ENCODE measurements around the gene CD8B. TPM values are rescaled to one million over a fixed set of nuclear protein-coding genes. Genes with fewer than 3 reads are reported as not detected.
"Not testable (repeated sequence)": the region's sequence is repeated elsewhere in the genome, so short reads cannot be mapped to it uniquely, and the experiment has no call there.

Gene CD8B
- 9.1 and 10.0 TPM in 2 replicates for total RNA-seq (2022)
- percentile 31 among the genes with signal in this experiment for Bru-seq, nascent RNA
- BruChase-seq, experiment 1, labeled RNA remaining after a 2-hour chase, result percentile 31 among the genes with signal in this experiment
- percentile 37 among the genes with signal in this experiment for BruChase-seq, experiment 2, labeled RNA remaining after a 6-hour chase
- long read RNA-seq, transcript CD8B-203 (6 exons, 1,417 nt), result major isoform, 21 of 23 reads
- long read RNA-seq, partial matches to known transcripts, result 1 of 23 reads
- long read RNA-seq, other reads (novel, unspliced or antisense), result 1 of 23 reads

DNA sequence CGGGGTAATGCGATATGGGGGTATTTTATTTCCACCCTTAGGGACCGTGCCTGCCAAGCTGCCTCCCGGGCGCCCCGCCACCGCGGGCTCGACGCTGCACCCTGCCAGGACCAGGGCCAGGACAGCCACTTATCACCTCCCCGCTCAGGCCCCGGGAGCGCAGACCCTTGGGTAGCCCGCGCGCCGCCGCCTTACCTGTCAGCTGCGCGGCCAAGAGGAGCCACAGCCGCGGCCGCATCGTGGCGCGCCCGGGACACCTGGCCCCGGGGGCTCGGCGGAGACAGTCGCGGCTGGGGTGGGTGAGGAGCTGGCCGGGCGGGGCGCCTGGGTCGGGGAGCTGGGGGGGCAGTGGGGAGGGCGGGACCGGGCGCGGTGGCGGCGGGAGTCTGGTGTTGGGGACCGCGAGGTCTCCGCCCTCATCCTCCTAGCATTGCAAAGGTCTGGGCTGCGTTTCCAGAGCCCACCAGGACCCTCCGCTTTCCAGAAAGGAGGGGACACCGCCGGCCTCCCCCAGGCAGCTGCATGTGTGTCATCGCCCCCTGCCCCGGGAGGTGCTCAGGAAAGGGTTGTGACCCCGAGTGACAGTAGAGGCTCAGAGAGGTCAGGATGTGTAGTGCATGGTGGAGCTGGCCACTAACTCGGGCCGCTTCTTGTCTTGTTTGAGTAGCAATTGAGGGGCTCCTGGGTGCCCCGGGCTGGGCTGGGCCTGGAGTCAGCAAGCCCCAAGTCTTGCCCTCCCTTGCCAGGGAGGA lies at the start of gene CD8B:
CD8B (minus strand) TSS at position 259 of the 752 bp plus-strand sequence; CDS start at position 238, 21 bp downstream.
- H3K36me3 Mint-ChIP-seq (ENCODE audit: insufficient read depth, unreplicated experiment); H3K9me3 Mint-ChIP-seq (ENCODE audit: unreplicated experiment); H3K9me3 ChIP-seq; intact Hi-C loops (cut with micrococcal nuclease; ENCODE audit: unreplicated experiment); H3K36me3 ChIP-seq (ENCODE audit: control insufficient read depth, insufficient read depth, low read length); BruUV-seq (replicated peaks); H3K27me3 ChIP-seq (replicated peaks; ENCODE audit: control insufficient read depth, insufficient read depth, low read length); POLR2A ChIA-PET; CTCF ChIA-PET; H3K4me1 ChIP-seq; H3K4me1 Mint-ChIP-seq (ENCODE audit: low read depth, unreplicated experiment); H3K27me3 Mint-ChIP-seq (ENCODE audit: insufficient read depth, unreplicated experiment); DNase-seq: not testable (repeated sequence)
- peak within 1 kb of the TSS; percentile 63 for H3K4me3 Mint-ChIP-seq (ENCODE audit: unreplicated experiment)
- peak within 1 kb of the TSS; percentile 29 for H3K4me3 ChIP-seq (ENCODE audit: low read depth, low read length)
- peak within 1 kb of the TSS; percentile 28 for H3K27ac Mint-ChIP-seq (ENCODE audit: unreplicated experiment)

GRCh38 chr2:86905868-86906267 lies 44.2 kb upstream of the CD8B start:
- BruUV-seq (replicated peaks); H3K9me3 ChIP-seq; H3K27me3 Mint-ChIP-seq (ENCODE audit: insufficient read depth, unreplicated experiment); H3K36me3 Mint-ChIP-seq (ENCODE audit: insufficient read depth, unreplicated experiment); DNase-seq; H3K4me3 ChIP-seq (ENCODE audit: low read depth, low read length); H3K36me3 ChIP-seq (ENCODE audit: control insufficient read depth, insufficient read depth, low read length); H3K9me3 Mint-ChIP-seq (ENCODE audit: unreplicated experiment); H3K4me1 Mint-ChIP-seq (ENCODE audit: low read depth, unreplicated experiment); H3K4me3 Mint-ChIP-seq (ENCODE audit: unreplicated experiment); H3K4me1 ChIP-seq; H3K27me3 ChIP-seq (replicated peaks; ENCODE audit: control insufficient read depth, insufficient read depth, low read length); CTCF ChIA-PET; POLR2A ChIA-PET; H3K27ac Mint-ChIP-seq (ENCODE audit: unreplicated experiment); intact Hi-C loops (cut with micrococcal nuclease; ENCODE audit: unreplicated experiment): not testable (repeated sequence)

GRCh38 chr2:86900687-86901086 lies 39.0 kb upstream of the CD8B start:
- intact Hi-C loops (cut with micrococcal nuclease; ENCODE audit: unreplicated experiment); H3K36me3 Mint-ChIP-seq (ENCODE audit: insufficient read depth, unreplicated experiment); H3K27me3 ChIP-seq (replicated peaks; ENCODE audit: control insufficient read depth, insufficient read depth, low read length); H3K4me1 Mint-ChIP-seq (ENCODE audit: low read depth, unreplicated experiment); H3K9me3 Mint-ChIP-seq (ENCODE audit: unreplicated experiment); H3K27ac Mint-ChIP-seq (ENCODE audit: unreplicated experiment); H3K27me3 Mint-ChIP-seq (ENCODE audit: insufficient read depth, unreplicated experiment); H3K9me3 ChIP-seq; POLR2A ChIA-PET; H3K4me1 ChIP-seq; H3K36me3 ChIP-seq (ENCODE audit: control insufficient read depth, insufficient read depth, low read length); H3K4me3 Mint-ChIP-seq (ENCODE audit: unreplicated experiment); BruUV-seq (replicated peaks); CTCF ChIA-PET; H3K4me3 ChIP-seq (ENCODE audit: low read depth, low read length): not testable (repeated sequence)
- peak; percentile 42 to 46 for DNase-seq
- peak in 1 of 2 experiments; percentile 34 for TF ChIP-seq CTCF (IDR thresholded peaks at IDR 0.05; ENCODE audit: insufficient read depth in 1 of 2, low read depth in 1 of 2, low read length in 1 of 2, severe bottlenecking in 1 of 2, unreplicated experiment in 1 of 2)

- H3K27me3 ChIP-seq (replicated peaks; ENCODE audit: control insufficient read depth, insufficient read depth, low read length); POLR2A ChIA-PET; H3K4me3 ChIP-seq (ENCODE audit: low read depth, low read length); H3K27ac Mint-ChIP-seq (ENCODE audit: unreplicated experiment); H3K4me3 Mint-ChIP-seq (ENCODE audit: unreplicated experiment); CTCF ChIA-PET; H3K36me3 Mint-ChIP-seq (ENCODE audit: insufficient read depth, unreplicated experiment); H3K9me3 ChIP-seq; intact Hi-C loops (cut with micrococcal nuclease; ENCODE audit: unreplicated experiment); H3K27me3 Mint-ChIP-seq (ENCODE audit: insufficient read depth, unreplicated experiment); H3K36me3 ChIP-seq (ENCODE audit: control insufficient read depth, insufficient read depth, low read length); BruUV-seq (replicated peaks); DNase-seq; H3K9me3 Mint-ChIP-seq (ENCODE audit: unreplicated experiment): not testable (repeated sequence)
- peaks cover 11% of the 10 kb centered on the region for H3K4me1 ChIP-seq
- H3K4me1 Mint-ChIP-seq (ENCODE audit: low read depth, unreplicated experiment), result peaks cover 13% of the 10 kb centered on the region
Observed at GRCh38 chr2:86886026-86886425, 24.3 kb upstream of the CD8B start.

DNA sequence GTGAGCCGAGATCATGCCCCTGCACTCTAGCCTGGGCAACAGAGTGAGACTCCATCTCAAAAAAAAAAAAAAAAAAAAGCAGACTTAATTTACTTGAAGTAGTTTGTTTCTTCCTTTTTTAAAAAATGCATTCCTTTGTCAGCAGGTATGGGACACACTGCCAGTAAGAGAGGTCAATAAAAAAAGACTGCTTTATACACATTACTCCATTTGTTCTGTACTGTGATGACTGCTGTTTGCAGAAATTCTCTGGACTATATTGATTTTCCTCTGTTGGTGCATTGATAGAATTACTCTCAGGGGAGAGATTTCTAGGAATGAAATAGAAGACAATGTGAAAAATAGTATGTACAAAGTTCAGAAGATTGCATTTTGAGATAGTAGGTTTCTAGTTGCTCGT lies 21.2 kb upstream of the CD8B start:
- H3K36me3 Mint-ChIP-seq (ENCODE audit: insufficient read depth, unreplicated experiment); DNase-seq; POLR2A ChIA-PET; H3K27me3 Mint-ChIP-seq (ENCODE audit: insufficient read depth, unreplicated experiment); H3K4me3 ChIP-seq (ENCODE audit: low read depth, low read length); BruUV-seq (replicated peaks); H3K9me3 Mint-ChIP-seq (ENCODE audit: unreplicated experiment); intact Hi-C loops (cut with micrococcal nuclease; ENCODE audit: unreplicated experiment); H3K9me3 ChIP-seq; H3K27ac Mint-ChIP-seq (ENCODE audit: unreplicated experiment); H3K4me3 Mint-ChIP-seq (ENCODE audit: unreplicated experiment); H3K27me3 ChIP-seq (replicated peaks; ENCODE audit: control insufficient read depth, insufficient read depth, low read length); H3K36me3 ChIP-seq (ENCODE audit: control insufficient read depth, insufficient read depth, low read length); CTCF ChIA-PET: not testable (repeated sequence)
- H3K4me1 ChIP-seq, result peaks cover 14% of the 10 kb centered on the region
- peaks cover 17% of the 10 kb centered on the region for H3K4me1 Mint-ChIP-seq (ENCODE audit: low read depth, unreplicated experiment)

GRCh38 chr2:86882118-86882665 lies 20.5 kb upstream of the CD8B start:
- H3K27me3 ChIP-seq (replicated peaks; ENCODE audit: control insufficient read depth, insufficient read depth, low read length); H3K9me3 Mint-ChIP-seq (ENCODE audit: unreplicated experiment); intact Hi-C loops (cut with micrococcal nuclease; ENCODE audit: unreplicated experiment); H3K27ac Mint-ChIP-seq (ENCODE audit: unreplicated experiment); POLR2A ChIA-PET; H3K4me3 Mint-ChIP-seq (ENCODE audit: unreplicated experiment); H3K36me3 Mint-ChIP-seq (ENCODE audit: insufficient read depth, unreplicated experiment); DNase-seq; H3K4me3 ChIP-seq (ENCODE audit: low read depth, low read length); CTCF ChIA-PET; H3K27me3 Mint-ChIP-seq (ENCODE audit: insufficient read depth, unreplicated experiment); BruUV-seq (replicated peaks); H3K9me3 ChIP-seq; H3K36me3 ChIP-seq (ENCODE audit: control insufficient read depth, insufficient read depth, low read length): not testable (repeated sequence)
- peaks cover 17% of the 10 kb centered on the region for H3K4me1 Mint-ChIP-seq (ENCODE audit: low read depth, unreplicated experiment)
- peaks cover 14% of the 10 kb centered on the region for H3K4me1 ChIP-seq

Measured in Caco-2 (cell line).